Measurements from ENCODE around the gene ITPR2.

GRCh38 chr12:26869908-26870459 is 37.0 kb upstream of the ITPR2 start:
- no peak for TF ChIP-seq CTCF (conservative IDR thresholded peaks at IDR 0.05)
- no peak for TF ChIP-seq EZH2 (IDR thresholded peaks at IDR 0.05; ENCODE audit: low read depth)

Measured in PC-9 (cell line).